ENCODE data around the gene PARP11.

PARP11 gene, protein sequence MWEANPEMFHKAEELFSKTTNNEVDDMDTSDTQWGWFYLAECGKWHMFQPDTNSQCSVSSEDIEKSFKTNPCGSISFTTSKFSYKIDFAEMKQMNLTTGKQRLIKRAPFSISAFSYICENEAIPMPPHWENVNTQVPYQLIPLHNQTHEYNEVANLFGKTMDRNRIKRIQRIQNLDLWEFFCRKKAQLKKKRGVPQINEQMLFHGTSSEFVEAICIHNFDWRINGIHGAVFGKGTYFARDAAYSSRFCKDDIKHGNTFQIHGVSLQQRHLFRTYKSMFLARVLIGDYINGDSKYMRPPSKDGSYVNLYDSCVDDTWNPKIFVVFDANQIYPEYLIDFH

GRCh38 chr12:3872800-3873636, at the start of gene PARP11:
Gene PARP11, minus strand, starts transcription at chr12:3873399. Its CDS starts 170 bp downstream, at chr12:3873229.
- Mint-ChIP-seq H3K9me3 (no peaks in the 10 kb centered on the region), H3K27ac (peak within 1 kb of the TSS; percentile 97), H3K36me3 (ENCODE audit: low read depth) (peaks cover 20% of the 10 kb centered on the region), H3K27me3 (ENCODE audit: low read depth) (no peaks in the 10 kb centered on the region), H3K4me3 (peak within 1 kb of the TSS; percentile 97), H3K4me1 (ENCODE audit: low read depth) (peaks cover 43% of the 10 kb centered on the region)

- Mint-ChIP-seq H3K36me3 (ENCODE audit: low read depth) (no peaks in the 10 kb centered on the region), H3K27ac (no peak overlapping the region), H3K4me1 (ENCODE audit: low read depth) (peaks cover 4% of the 10 kb centered on the region), H3K27me3 (ENCODE audit: low read depth) (peaks cover 32% of the 10 kb centered on the region), H3K9me3 (no peaks in the 10 kb centered on the region), H3K4me3 (no peak overlapping the region)
Observed at GRCh38 chr12:3922033-3922432, 48.8 kb upstream of the PARP11 start.

GRCh38 chr12:3921526-3921925, 48.3 kb upstream of the PARP11 start:
- Mint-ChIP-seq H3K4me3 (no peak overlapping the region), H3K27ac (no peak overlapping the region), H3K27me3 (ENCODE audit: low read depth) (peaks cover 36% of the 10 kb centered on the region), H3K36me3 (ENCODE audit: low read depth) (no peaks in the 10 kb centered on the region), H3K9me3 (no peaks in the 10 kb centered on the region), H3K4me1 (ENCODE audit: low read depth) (peaks cover 4% of the 10 kb centered on the region)

GRCh38 chr12:3921151-3921471, 47.9 kb upstream of the PARP11 start:
- no peaks in the 10 kb centered on the region for H3K9me3 Mint-ChIP-seq
- peaks cover 4% of the 10 kb centered on the region for H3K4me1 Mint-ChIP-seq (ENCODE audit: low read depth)
- H3K4me3 Mint-ChIP-seq = no peak overlapping the region
- no peaks in the 10 kb centered on the region for H3K36me3 Mint-ChIP-seq (ENCODE audit: low read depth)
- H3K27ac Mint-ChIP-seq = no peak overlapping the region
- peaks cover 35% of the 10 kb centered on the region for H3K27me3 Mint-ChIP-seq (ENCODE audit: low read depth)

GRCh38 chr12:3920351-3921150, 47.4 kb upstream of the PARP11 start:
- peaks cover 4% of the 10 kb centered on the region for H3K4me1 Mint-ChIP-seq (ENCODE audit: low read depth)

GRCh38 chr12:3913278-3913677, 40.1 kb upstream of the PARP11 start:
- Mint-ChIP-seq H3K27me3 (ENCODE audit: low read depth) (peaks cover 7% of the 10 kb centered on the region), H3K4me1 (ENCODE audit: low read depth) (peaks cover 4% of the 10 kb centered on the region), H3K27ac (no peak overlapping the region), H3K9me3 (peaks cover 13% of the 10 kb centered on the region), H3K36me3 (ENCODE audit: low read depth) (peaks cover 14% of the 10 kb centered on the region), H3K4me3 (no peak overlapping the region)

More at GRCh38 chr12:3920351-3921150, 47.4 kb upstream of the PARP11 start:
- Mint-ChIP-seq H3K4me3 (no peak overlapping the region), H3K9me3 (no peaks in the 10 kb centered on the region), H3K27me3 (ENCODE audit: low read depth) (peaks cover 33% of the 10 kb centered on the region), H3K27ac (no peak overlapping the region), H3K36me3 (ENCODE audit: low read depth) (no peaks in the 10 kb centered on the region)

DNA sequence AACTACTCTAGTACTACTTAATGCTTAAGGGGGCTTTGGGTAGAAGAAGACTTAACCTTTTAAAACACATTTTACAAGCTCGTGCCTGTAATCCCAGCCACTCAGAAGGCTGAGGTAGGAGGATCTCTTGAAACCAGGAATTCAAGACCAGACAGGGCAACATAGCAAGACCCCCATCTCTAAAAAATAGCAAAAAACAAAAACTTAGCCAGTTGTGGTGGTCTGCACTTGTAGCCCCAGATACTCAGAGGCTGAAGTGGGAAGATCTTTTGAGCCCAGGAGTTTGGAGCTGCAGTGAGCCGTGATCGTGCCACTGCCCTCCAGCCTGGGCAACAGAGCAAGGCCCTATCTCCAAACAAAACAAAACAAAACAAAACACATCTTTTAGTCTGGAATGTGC, 39.7 kb upstream of the PARP11 start:
- H3K4me1 Mint-ChIP-seq (ENCODE audit: low read depth) = peaks cover 8% of the 10 kb centered on the region
- no peak overlapping the region for H3K27ac Mint-ChIP-seq
- H3K9me3 Mint-ChIP-seq = peaks cover 13% of the 10 kb centered on the region
- H3K36me3 Mint-ChIP-seq (ENCODE audit: low read depth) = peaks cover 14% of the 10 kb centered on the region
- peaks cover 7% of the 10 kb centered on the region for H3K27me3 Mint-ChIP-seq (ENCODE audit: low read depth)
- H3K4me3 Mint-ChIP-seq = no peak overlapping the region

- peaks cover 14% of the 10 kb centered on the region for H3K36me3 Mint-ChIP-seq (ENCODE audit: low read depth)
- no peak overlapping the region for H3K4me3 Mint-ChIP-seq
- H3K27ac Mint-ChIP-seq = no peak overlapping the region
- peaks cover 13% of the 10 kb centered on the region for H3K9me3 Mint-ChIP-seq
- H3K27me3 Mint-ChIP-seq (ENCODE audit: low read depth) = peaks cover 2% of the 10 kb centered on the region
- H3K4me1 Mint-ChIP-seq (ENCODE audit: low read depth) = peaks cover 16% of the 10 kb centered on the region
Observed at GRCh38 chr12:3911409-3911808, 38.2 kb upstream of the PARP11 start.

GRCh38 chr12:3905664-3906063, 32.5 kb upstream of the PARP11 start:
- H3K27ac Mint-ChIP-seq = peak overlapping the region; percentile 29

DNA sequence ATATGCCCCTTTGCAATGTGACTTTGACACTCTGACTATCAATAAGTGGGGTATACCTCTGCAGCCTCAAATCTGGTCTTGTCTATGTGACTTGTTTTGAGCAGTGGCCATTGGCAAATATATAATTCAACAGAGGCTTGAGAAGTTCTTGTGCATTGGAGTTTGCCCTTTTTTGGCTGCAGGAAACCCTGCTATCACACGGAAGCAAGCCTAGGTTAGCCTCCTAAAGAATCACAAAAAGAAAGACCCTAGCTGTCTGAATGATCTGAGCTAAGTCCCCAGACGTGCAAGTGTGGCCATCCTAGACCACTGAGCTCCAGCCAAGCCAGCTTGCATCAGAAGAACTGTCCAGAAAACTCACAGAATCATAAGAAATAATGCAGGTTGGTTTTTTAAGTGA, 31.8 kb upstream of the PARP11 start:
- no peak overlapping the region for H3K27ac Mint-ChIP-seq
- H3K9me3 Mint-ChIP-seq = no peaks in the 10 kb centered on the region
- no peaks in the 10 kb centered on the region for H3K36me3 Mint-ChIP-seq (ENCODE audit: low read depth)
- H3K4me3 Mint-ChIP-seq = peak overlapping the region; percentile 78
- H3K4me1 Mint-ChIP-seq (ENCODE audit: low read depth) = peaks cover 35% of the 10 kb centered on the region
- H3K27me3 Mint-ChIP-seq (ENCODE audit: low read depth) = no peaks in the 10 kb centered on the region

More at GRCh38 chr12:3905664-3906063, 32.5 kb upstream of the PARP11 start:
- H3K27me3 Mint-ChIP-seq (ENCODE audit: low read depth) = no peaks in the 10 kb centered on the region
- H3K4me3 Mint-ChIP-seq = peak overlapping the region; percentile 78
- peaks cover 34% of the 10 kb centered on the region for H3K4me1 Mint-ChIP-seq (ENCODE audit: low read depth)
- H3K36me3 Mint-ChIP-seq (ENCODE audit: low read depth) = no peaks in the 10 kb centered on the region
- H3K9me3 Mint-ChIP-seq = no peaks in the 10 kb centered on the region

DNA sequence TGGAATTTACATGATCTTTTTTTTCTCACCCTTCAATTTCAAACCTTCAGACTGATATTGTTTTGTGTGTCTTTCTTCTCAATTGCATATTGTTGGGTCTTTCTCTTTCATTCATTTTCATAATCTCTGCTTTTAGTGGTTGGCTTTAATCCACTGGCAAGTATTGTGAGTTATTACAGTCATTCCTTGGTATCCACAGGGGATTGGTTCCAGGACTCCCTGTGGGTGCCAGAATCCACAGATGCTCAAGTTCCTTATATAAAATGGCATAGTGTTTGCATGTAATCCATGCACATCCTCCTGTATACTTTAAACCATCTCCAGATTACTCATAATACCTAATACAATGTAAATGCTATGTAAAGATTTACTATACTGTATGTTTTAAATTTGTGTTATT, 29.7 kb upstream of the PARP11 start:
- H3K27ac Mint-ChIP-seq = no peak overlapping the region
- peaks cover 34% of the 10 kb centered on the region for H3K4me1 Mint-ChIP-seq (ENCODE audit: low read depth)

DNA sequence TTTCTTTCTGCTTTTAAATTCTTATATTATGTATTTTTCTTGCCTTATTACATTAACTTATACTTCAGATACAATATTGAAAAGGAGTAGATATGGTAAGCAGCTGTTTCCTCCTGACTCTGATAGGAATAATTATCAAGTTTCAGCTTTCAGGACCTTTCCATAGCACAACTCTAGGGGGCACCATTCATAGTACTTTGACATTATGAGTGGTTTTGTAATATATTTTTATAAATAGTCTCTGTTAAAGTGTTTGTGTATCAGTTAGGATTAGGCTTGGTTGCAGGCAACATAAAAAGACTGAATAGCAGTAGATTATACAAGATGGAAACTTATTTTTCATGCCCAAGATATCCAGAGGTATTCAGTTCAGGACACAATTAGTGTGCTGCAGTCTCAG, 27.9 kb upstream of the PARP11 start:
- Mint-ChIP-seq H3K9me3 (no peaks in the 10 kb centered on the region), H3K4me3 (no peak overlapping the region), H3K27me3 (ENCODE audit: low read depth) (no peaks in the 10 kb centered on the region), H3K36me3 (ENCODE audit: low read depth) (no peaks in the 10 kb centered on the region), H3K4me1 (ENCODE audit: low read depth) (peaks cover 41% of the 10 kb centered on the region), H3K27ac (no peak overlapping the region)

More for the DNA sequence above, 29.7 kb upstream of the PARP11 start:
- Mint-ChIP-seq H3K27me3 (ENCODE audit: low read depth) (no peaks in the 10 kb centered on the region), H3K9me3 (no peaks in the 10 kb centered on the region), H3K36me3 (ENCODE audit: low read depth) (no peaks in the 10 kb centered on the region), H3K4me3 (no peak overlapping the region)

- H3K27me3 Mint-ChIP-seq (ENCODE audit: low read depth) = no peaks in the 10 kb centered on the region
- no peak overlapping the region for H3K4me3 Mint-ChIP-seq
- H3K36me3 Mint-ChIP-seq (ENCODE audit: low read depth) = no peaks in the 10 kb centered on the region
- H3K4me1 Mint-ChIP-seq (ENCODE audit: low read depth) = peaks cover 26% of the 10 kb centered on the region
- H3K27ac Mint-ChIP-seq = no peak overlapping the region
- H3K9me3 Mint-ChIP-seq = no peaks in the 10 kb centered on the region
Observed at GRCh38 chr12:3898756-3899155, 25.6 kb upstream of the PARP11 start.

DNA sequence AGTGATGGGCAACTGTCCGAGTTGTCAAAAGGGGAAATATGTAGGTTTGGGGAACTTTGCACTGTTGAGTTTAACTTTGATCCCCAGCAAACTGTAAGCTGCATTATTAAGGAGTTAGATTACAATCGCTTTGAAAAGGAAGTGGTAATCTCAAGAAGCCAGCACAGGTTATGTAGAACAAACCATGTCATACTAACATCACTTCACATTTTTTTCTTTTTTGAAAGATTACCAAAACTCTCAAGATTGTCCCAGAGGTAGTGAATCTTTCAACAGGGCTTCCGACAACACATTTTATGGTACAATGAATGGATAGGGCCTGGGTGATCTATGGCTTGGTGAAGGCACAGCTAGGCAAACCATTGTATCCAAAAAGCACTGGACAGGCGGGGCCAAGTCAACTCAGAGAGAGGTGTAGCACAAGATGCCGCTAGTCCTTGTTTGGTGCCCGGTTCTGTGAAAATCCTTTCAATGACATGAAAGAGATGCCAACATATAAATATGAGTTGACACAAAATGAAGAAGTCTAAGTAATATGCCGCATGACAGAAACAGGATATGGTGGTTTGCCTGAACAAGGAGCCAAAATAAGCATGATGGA, 24.3 kb upstream of the PARP11 start:
- peak overlapping the region; percentile 90 for H3K27ac Mint-ChIP-seq
- H3K36me3 Mint-ChIP-seq (ENCODE audit: low read depth) = no peaks in the 10 kb centered on the region
- H3K9me3 Mint-ChIP-seq = no peaks in the 10 kb centered on the region
- H3K27me3 Mint-ChIP-seq (ENCODE audit: low read depth) = no peaks in the 10 kb centered on the region
- peaks cover 23% of the 10 kb centered on the region for H3K4me1 Mint-ChIP-seq (ENCODE audit: low read depth)
- peak overlapping the region; percentile 49 for H3K4me3 Mint-ChIP-seq
